Subcutaneous adipose tissue (tissue), 4 donors: ENCODE measurements around the gene CELSR1. TPM values are rescaled to one million over a fixed set of nuclear protein-coding genes. Genes with fewer than 3 reads are reported as not detected.

Source experiments
- CTCF ChIP-seq: fragments of 450-650 bp; IDR thresholded peaks from one replicate; pipeline ENCODE4 v1.5.1; 2016; ENCODE audit warnings: low read depth, mild to moderate bottlenecking, control low read depth, antibody characterized with exemption, moderate library complexity
- total RNA-seq, 4 donors: library from RNA; depleted of rRNA; stranded (reverse); fragments of >200 nt; gene quantifications; one replicate each; pipeline ENCODE4 v1.1.0, GENCODE V29; 2016

The CELSR1 gene
- total RNA-seq, 4 donors from 2014 or later, result 0.16 to 5.6 (median 1.5) TPM

GRCh38 chr22:46573781-46574437 is 36.5 kb upstream of the CELSR1 start:
- TF ChIP-seq CTCF, result no peak

DNA sequence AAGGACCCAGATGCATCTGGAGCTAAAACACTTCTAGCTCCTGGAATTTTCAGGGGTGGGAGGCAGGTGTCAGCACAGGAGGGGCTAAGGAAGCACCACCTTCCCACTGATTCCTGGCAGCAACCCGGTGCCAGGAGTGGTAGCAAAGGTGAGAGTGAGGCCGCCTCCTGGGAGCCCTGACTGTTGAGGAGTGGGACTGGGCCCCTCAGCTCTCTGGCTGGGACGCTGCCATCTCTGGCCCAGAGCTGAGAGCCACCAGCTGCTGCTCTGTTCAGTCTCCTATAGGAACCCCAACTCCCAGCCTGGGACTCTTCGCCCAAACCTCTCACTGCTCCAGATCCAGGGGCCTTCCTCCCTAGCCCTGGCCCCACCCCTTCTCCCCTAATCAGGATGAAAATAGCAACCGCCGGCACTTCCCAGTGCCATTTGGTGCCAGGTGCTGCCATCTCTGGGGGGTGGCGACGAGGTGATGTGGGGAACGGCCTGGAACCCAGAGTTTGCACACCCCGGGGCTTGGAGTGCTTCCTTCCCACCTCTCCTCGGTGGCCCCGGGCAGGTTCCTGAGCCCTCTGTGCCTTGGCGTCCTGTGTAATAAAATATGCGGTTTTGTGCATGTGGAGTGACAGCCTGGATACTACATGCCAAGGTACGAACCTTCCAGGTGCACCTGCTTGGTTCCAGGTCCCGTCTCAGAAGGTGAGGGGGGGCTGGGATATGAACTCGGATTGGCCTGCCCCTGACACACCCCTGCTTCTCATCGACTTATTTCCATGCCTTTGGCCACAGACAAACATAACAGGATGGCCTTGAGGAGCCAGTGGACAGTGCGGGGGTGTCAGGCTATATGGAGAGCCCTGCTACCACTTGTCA is 35.7 kb upstream of the CELSR1 start:
- no peak for TF ChIP-seq CTCF

DNA sequence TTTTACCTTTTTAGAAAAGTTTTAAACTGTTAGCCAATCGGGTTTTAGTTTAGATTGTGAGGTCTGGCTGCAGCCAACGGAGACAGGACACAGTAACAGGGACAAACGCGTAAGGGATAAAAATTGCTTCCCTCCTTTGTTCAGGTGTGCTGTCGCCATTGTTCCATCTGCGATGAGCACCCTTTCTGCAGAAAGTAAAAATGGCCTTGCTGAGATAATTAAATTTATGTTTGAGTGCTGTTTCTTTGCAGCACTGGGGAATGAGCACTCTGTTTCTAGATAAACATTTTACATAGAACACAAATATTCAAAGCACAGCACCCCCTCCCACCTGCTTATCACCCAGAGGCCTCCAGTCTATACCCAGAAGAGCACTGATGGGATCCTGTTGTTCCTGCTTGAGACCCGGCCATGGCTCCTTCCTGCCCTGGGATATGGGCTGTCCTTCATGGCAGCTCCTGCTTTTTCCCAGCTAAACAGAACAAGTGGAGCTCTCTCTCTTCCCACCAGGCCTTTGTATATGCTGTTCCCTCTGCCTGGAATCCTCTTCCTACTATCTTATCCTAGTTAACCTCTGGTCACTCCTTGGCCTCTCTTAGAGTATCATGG is 34.3 kb upstream of the CELSR1 start:
- TF ChIP-seq CTCF, result no peak

DNA sequence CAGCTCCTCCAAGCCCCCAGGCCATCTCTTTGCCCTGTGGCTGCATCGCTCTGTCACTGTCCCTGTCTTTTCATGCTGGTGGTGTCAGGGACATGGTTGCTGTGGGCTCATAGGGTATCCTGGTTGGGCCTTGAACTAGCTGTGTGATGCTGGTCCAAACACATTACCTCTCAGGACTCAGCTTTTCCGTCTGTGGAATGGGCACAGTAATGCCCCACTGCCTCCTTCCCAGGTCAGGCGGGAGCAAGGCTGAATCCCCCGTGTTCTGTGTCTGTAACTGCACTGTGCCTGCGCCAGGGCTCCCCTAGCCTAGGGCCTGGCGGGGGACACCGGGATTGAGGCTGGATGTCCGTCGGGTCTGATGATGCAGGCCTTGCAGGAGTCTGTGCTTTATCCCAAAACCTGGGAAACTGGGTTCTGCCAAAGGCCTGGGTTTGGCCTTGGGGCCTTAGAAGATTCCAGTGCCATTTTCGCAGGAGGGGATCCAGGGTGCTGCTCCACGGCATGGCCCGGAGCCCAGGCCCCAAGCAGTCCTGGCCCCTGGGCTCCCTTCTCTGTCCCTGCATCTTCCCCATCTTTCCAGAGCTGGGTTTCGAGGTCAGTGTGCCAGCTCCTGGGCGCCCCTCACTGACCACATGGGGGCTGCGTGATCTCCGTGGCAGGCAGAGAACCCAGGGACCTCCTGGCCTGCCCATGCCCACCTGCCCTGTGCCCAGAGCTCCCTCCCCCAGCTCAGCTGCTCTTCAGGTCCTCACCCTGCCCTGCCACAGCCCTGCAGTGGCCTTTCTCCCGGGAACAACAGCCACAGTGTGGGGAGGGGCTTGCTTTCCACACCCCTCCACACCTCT is 32.7 kb upstream of the CELSR1 start:
- no peak for TF ChIP-seq CTCF

- TF ChIP-seq CTCF, result no peak
Observed at GRCh38 chr22:46569055-46569847, 31.8 kb upstream of the CELSR1 start.

DNA sequence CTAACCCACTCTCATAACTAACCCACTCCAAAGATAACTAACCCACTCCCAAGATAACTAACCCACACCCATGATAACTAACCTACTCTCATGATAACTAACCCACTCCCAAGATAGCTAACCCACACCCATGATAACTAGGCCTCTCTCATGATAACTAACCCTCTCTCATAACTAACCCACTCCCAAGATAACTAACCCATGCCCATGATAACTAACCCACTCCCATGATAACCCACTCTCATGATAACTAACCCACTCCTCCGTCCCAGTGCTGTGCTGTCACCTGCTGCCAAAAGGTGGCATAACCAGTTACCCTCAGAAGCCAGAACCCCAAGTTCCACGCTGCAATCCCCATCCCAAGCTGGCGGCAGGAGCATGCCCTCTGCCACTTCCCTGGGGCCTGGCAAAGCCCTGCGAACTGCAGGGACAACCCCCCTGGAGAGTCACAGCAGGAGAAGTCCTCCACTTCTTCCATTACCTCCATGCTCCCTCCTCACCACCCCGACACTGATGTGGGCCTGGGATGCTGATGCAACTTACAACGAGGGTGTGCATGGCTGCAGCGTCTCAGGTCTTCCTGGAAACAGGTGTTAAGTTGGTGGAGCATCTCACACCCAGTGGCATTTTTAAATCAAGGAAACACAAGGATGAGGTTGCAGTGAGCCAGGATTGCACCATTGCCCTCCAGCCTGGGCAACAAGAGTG is 30.8 kb upstream of the CELSR1 start:
- TF ChIP-seq CTCF, result no peak
